GM21423 (cell line): Measurements from ENCODE around the gene ARID3B.
A peak's percentile ranks its signal among the peaks of the same experiment; 100 is the strongest.
"Not testable (repeated sequence)": the region's sequence is repeated elsewhere in the genome, so short reads cannot be mapped to it uniquely, and the experiment has no call there.

Experiments used
- ATAC-seq: cut with Tn5 transposase; IDR thresholded peaks from one replicate; pipeline ENCODE4 v1.9.1; 2021; ENCODE audit warnings: mild to moderate bottlenecking, moderate library complexity; ENCODE audit not compliant: unreplicated experiment

ARID3B gene

GRCh38 chr15:74564182-74564581, 23.2 kb downstream of the ARID3B start:
- no peak for ATAC-seq

GRCh38 chr15:74565381-74566085, 24.5 kb downstream of the ARID3B start:
- ATAC-seq: no peak

- ATAC-seq: no peak
Observed at GRCh38 chr15:74568594-74568993, 27.6 kb downstream of the ARID3B start.

GRCh38 chr15:74569731-74570070, 28.7 kb downstream of the ARID3B start:
- no peak for ATAC-seq

GRCh38 chr15:74571191-74571590, 30.2 kb downstream of the ARID3B start:
- ATAC-seq: no peak

- no peak for ATAC-seq
Observed at GRCh38 chr15:74573987-74574386, 33.0 kb downstream of the ARID3B start.

GRCh38 chr15:74578496-74578994, 37.5 kb downstream of the ARID3B start:
- ATAC-seq: no peak

GRCh38 chr15:74579001-74579400, 38.0 kb downstream of the ARID3B start:
- no peak for ATAC-seq

GRCh38 chr15:74580538-74581350, 39.7 kb downstream of the ARID3B start:
- no peak for ATAC-seq

GRCh38 chr15:74584204-74584603, 43.2 kb downstream of the ARID3B start:
- no peak for ATAC-seq

- no peak for ATAC-seq
Observed at GRCh38 chr15:74584779-74585178, 43.8 kb downstream of the ARID3B start.

- no peak for ATAC-seq
Observed at GRCh38 chr15:74585191-74585590, 44.2 kb downstream of the ARID3B start.

- no peak for ATAC-seq
Observed at GRCh38 chr15:74585857-74586256, 44.8 kb downstream of the ARID3B start.

- ATAC-seq: no peak
Observed at GRCh38 chr15:74589826-74590225, 48.8 kb downstream of the ARID3B start.

- ATAC-seq: no peak
Observed at GRCh38 chr15:74592222-74592621, 51.2 kb downstream of the ARID3B start.

GRCh38 chr15:74593122-74593521, 52.1 kb downstream of the ARID3B start:
- no peak for ATAC-seq

- no peak for ATAC-seq
Observed at GRCh38 chr15:74594455-74594854, 53.4 kb downstream of the ARID3B start.

GRCh38 chr15:74595271-74595670, 54.3 kb downstream of the ARID3B start:
- no peak for ATAC-seq

GRCh38 chr15:74596736-74597135, 55.7 kb downstream of the ARID3B start:
- ATAC-seq: not testable (repeated sequence)

- ATAC-seq: not testable (repeated sequence)
Observed at GRCh38 chr15:74597146-74597705, 56.2 kb downstream of the ARID3B start.

- ATAC-seq: peak; percentile 84
Observed at GRCh38 chr15:74598126-74598842, 57.3 kb downstream of the ARID3B start.
